DOHH2 (cell line): ENCODE measurements around the gene PCAT6.
A peak's percentile ranks its signal among the peaks of the same experiment; 100 is the strongest.

ENCODE experiments used
- H3F3A ChIP-seq: fragments of 200-600 bp; sonication (generic), shearing (Covaris generic); 2 replicates; pipeline ENCODE4 v1.6.0; 2016; ENCODE audit warnings: antibody characterized with exemption, mild to moderate bottlenecking; ENCODE audit not compliant: control insufficient read depth, insufficient read depth
- H3K27ac ChIP-seq: fragments of 200-600 bp; sonication (generic); 2 replicates; pipeline ENCODE4 v1.5.1; 2014; ENCODE audit warnings: low read depth, mild to moderate bottlenecking, low read length, moderate library complexity
- H3K27me3 ChIP-seq: fragments of 200-600 bp; sonication (generic); 2 replicates; pipeline ENCODE4 v1.6.1; 2014; ENCODE audit warnings: mild to moderate bottlenecking, low read length, mixed read lengths; ENCODE audit not compliant: control insufficient read depth
- H3K36me3 ChIP-seq: fragments of 200-600 bp; sonication (generic); 2 replicates; pipeline ENCODE4 v1.6.1; 2014; ENCODE audit warnings: mild to moderate bottlenecking, low read length, moderate library complexity, mixed read lengths; ENCODE audit not compliant: control insufficient read depth
- H3K4me1 ChIP-seq: fragments of 200-600 bp; sonication (generic); 2 replicates; pipeline ENCODE4 v1.6.1; 2014; ENCODE audit warnings: mild to moderate bottlenecking, low read length, mixed read lengths; ENCODE audit not compliant: control insufficient read depth
- H3K4me2 ChIP-seq: fragments of 200-600 bp; sonication (generic); 2 replicates; pipeline ENCODE4 v1.6.0; 2014; ENCODE audit warnings: mild to moderate bottlenecking, low read length, moderate library complexity
- H3K4me3 ChIP-seq: fragments of 200-600 bp; sonication (generic); 2 replicates; pipeline ENCODE4 v1.5.1; 2014; ENCODE audit warnings: mild to moderate bottlenecking, low read length, mixed read lengths
- H3K79me2 ChIP-seq: fragments of 200-600 bp; sonication (generic); 2 replicates; pipeline ENCODE4 v1.6.1; 2014; ENCODE audit warnings: mild to moderate bottlenecking, low read length, mixed read lengths; ENCODE audit not compliant: control insufficient read depth
- H3K9me2 ChIP-seq: fragments of 200-600 bp; sonication (generic); replicated peaks from 2 replicates; pipeline ENCODE4 v1.6.1; 2014; ENCODE audit warnings: mild to moderate bottlenecking, low read length, mixed read lengths; ENCODE audit not compliant: control insufficient read depth
- H3K9me3 ChIP-seq: fragments of 200-600 bp; sonication (generic); 2 replicates; pipeline ENCODE4 v1.6.1; 2014; ENCODE audit warnings: antibody characterized with exemption, low read length, mixed read lengths; ENCODE audit not compliant: control insufficient read depth, insufficient read depth
- H4K20me1 ChIP-seq: fragments of 200-600 bp; sonication (generic); 2 replicates; pipeline ENCODE4 v1.6.0; 2014; ENCODE audit warnings: low read depth, mild to moderate bottlenecking, antibody characterized with exemption, low read length, moderate library complexity; ENCODE audit not compliant: control insufficient read depth, insufficient read depth
- EZH2phosphoT487 ChIP-seq: fragments of 200-600 bp; sonication (generic); IDR thresholded peaks from 2 replicates; pipeline ENCODE4 v1.6.1; 2017; ENCODE audit warnings: borderline replicate concordance, mild to moderate bottlenecking, antibody characterized with exemption, low read length, moderate library complexity, mixed read lengths
- TF ChIP-seq, protein P1 (sequence below): fragments of 200-600 bp; sonication (generic); IDR thresholded peaks from one replicate; pipeline ENCODE4 v1.5.1; 2014; ENCODE audit warnings: antibody characterized with exemption, mild to moderate bottlenecking, low read depth, low read length; ENCODE audit not compliant: poor library complexity, severe bottlenecking

The PCAT6 gene

DNA sequence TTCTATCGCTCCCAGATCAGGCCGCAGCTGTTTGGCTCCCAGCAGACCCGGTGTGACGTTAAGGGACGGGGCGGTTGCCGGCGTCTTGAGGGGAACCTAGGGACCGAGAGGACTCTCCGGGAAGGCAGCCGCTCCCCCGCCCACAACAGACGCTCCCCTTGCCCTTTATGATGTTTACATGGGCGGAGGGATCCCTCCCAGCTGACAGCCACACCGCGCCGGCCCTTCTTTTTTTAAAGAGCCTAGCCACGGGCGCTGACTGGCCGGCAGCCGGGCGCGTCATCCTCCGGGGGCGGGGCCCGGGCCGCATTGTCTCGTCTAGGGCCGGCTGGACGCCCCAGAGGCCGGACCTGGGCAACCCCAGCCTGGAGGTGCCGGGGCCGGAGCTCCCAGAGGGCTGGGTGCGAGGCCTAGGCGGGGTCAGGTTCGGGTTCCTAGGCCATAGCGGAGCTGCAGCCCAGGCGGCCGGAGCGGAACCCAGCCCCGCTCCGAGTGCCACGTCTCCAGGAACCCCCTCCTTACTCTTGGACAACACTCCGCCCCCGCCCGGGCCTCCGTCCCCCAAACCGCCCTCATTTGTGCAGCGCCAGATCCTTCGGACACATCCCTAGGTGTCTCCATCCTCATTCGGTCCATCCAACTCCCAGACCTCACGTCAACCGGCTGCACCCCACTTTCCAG is at the start of gene PCAT6:
TSS of gene PCAT6 (plus strand) at position 340 of the 681 bp plus-strand sequence.
- Histone ChIP-seq H3K79me2 (no peaks in the 10 kb centered on the region), H3F3A (no peaks in the 10 kb centered on the region), H3K27me3 (peaks cover 73% of the 10 kb centered on the region), H4K20me1 (no peaks in the 10 kb centered on the region), H3K9me2 (no peaks in the 10 kb centered on the region), H3K4me3 (peak within 1 kb of the TSS; percentile 75), H3K36me3 (no peaks in the 10 kb centered on the region), H3K27ac (no peak within 1 kb of the TSS), H3K4me2 (peak within 1 kb of the TSS; percentile 93), H3K4me1 (peaks cover 23% of the 10 kb centered on the region), H3K9me3 (no peaks in the 10 kb centered on the region)
- TF ChIP-seq, protein P1, sequence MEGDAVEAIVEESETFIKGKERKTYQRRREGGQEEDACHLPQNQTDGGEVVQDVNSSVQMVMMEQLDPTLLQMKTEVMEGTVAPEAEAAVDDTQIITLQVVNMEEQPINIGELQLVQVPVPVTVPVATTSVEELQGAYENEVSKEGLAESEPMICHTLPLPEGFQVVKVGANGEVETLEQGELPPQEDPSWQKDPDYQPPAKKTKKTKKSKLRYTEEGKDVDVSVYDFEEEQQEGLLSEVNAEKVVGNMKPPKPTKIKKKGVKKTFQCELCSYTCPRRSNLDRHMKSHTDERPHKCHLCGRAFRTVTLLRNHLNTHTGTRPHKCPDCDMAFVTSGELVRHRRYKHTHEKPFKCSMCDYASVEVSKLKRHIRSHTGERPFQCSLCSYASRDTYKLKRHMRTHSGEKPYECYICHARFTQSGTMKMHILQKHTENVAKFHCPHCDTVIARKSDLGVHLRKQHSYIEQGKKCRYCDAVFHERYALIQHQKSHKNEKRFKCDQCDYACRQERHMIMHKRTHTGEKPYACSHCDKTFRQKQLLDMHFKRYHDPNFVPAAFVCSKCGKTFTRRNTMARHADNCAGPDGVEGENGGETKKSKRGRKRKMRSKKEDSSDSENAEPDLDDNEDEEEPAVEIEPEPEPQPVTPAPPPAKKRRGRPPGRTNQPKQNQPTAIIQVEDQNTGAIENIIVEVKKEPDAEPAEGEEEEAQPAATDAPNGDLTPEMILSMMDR = no peak
- TF ChIP-seq EZH2phosphoT487 = peak; percentile 44; the same call in 1 of the 2 replicates

DNA sequence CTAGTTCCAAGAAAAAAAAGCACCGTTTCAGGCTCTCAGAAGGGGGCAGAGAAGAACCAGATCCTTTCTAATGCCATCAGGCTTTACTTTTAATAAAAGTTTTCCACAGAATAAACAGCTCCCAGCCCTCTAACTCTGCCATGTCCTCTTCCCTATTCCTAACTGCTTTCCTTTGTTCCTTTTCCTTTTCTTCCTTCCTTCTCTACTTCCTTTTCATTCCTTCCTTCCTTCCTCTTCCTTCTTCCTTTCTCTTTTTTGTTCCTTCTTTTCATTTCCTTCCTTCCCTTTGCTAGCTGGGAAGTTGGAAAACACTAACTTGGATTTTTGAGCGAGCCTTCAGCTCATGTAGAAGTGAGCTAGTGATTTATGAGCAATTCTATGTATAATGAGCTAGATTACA is 48.7 kb upstream of the PCAT6 start:
- peaks cover 4% of the 10 kb centered on the region for H3K27me3 ChIP-seq
- no peaks in the 10 kb centered on the region for H3K79me2 ChIP-seq
- H3K4me1 ChIP-seq = no peaks in the 10 kb centered on the region
- no peaks in the 10 kb centered on the region for H3F3A ChIP-seq
- no peak overlapping the region for H3K27ac ChIP-seq
- H3K4me3 ChIP-seq = no peak overlapping the region
- no peaks in the 10 kb centered on the region for H3K9me2 ChIP-seq
- TF ChIP-seq EZH2phosphoT487 = no peak
- TF ChIP-seq, protein P1 = no peak
- no peaks in the 10 kb centered on the region for H3K9me3 ChIP-seq
- H4K20me1 ChIP-seq = no peaks in the 10 kb centered on the region
- no peaks in the 10 kb centered on the region for H3K36me3 ChIP-seq
- H3K4me2 ChIP-seq = no peak overlapping the region

DNA sequence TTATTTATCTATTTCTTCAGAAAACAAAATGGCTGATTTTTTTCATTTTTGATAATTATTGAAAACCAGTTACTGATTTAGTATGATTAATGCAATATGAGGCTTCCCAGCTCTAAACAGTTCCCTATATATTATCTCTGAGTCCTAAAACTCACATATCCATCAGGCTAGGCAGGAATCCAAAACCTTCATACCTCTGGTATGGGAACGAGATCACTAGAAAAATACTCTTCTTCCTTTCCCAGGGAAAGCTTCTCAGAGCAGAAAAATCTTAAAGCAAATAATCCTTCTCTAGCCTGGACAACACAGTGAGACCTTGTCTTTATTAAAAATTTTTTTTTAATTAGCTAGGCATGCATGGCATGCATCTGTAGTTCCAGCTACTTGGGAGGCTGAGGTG is 45.0 kb upstream of the PCAT6 start:
- Histone ChIP-seq H3K36me3 (no peaks in the 10 kb centered on the region), H3K79me2 (no peaks in the 10 kb centered on the region), H3K27ac (no peak overlapping the region)

More for the DNA sequence above, 45.0 kb upstream of the PCAT6 start:
- peaks cover 4% of the 10 kb centered on the region; the same call in 1 of the 2 replicates for H3K27me3 ChIP-seq
- H3K9me2 ChIP-seq = no peaks in the 10 kb centered on the region
- no peaks in the 10 kb centered on the region for H3F3A ChIP-seq
- H3K4me2 ChIP-seq = no peak overlapping the region
- H4K20me1 ChIP-seq = no peaks in the 10 kb centered on the region
- H3K4me3 ChIP-seq = no peak overlapping the region
- TF ChIP-seq, protein P1 = no peak
- no peak for TF ChIP-seq EZH2phosphoT487
- H3K4me1 ChIP-seq = no peaks in the 10 kb centered on the region
- H3K9me3 ChIP-seq = no peaks in the 10 kb centered on the region
